Activated T-cell treated with anti-CD3 and anti-CD28 coated beads, Interleukin-2, amount 50 U/mL, for 1 hour (primary cell): ENCODE results near the gene UQCR11.

Source experiments
- DNase-seq: peaks from one replicate; pipeline ENCODE4 v3.0.0-alpha.2; 2020

The UQCR11 gene

GRCh38 chr19:1585243-1585580, 20.1 kb downstream of the UQCR11 start:
- no peak for DNase-seq

GRCh38 chr19:1584500-1585242, 20.6 kb downstream of the UQCR11 start:
- no peak for DNase-seq

- no peak for DNase-seq
These were observed 23.1 kb downstream of the UQCR11 start for GRCh38 chr19:1582201-1582600.

- DNase-seq, result no peak
These were observed 24.3 kb downstream of the UQCR11 start for GRCh38 chr19:1580957-1581356.

GRCh38 chr19:1580382-1580781, 24.9 kb downstream of the UQCR11 start:
- no peak for DNase-seq

GRCh38 chr19:1579222-1579621, 26.0 kb downstream of the UQCR11 start:
- no peak for DNase-seq

GRCh38 chr19:1577929-1578618, 27.2 kb downstream of the UQCR11 start:
- no peak for DNase-seq

- DNase-seq, result no peak
These were observed 28.0 kb downstream of the UQCR11 start for GRCh38 chr19:1577090-1577928.

- no peak for DNase-seq
These were observed 28.8 kb downstream of the UQCR11 start for GRCh38 chr19:1576242-1577089.

GRCh38 chr19:1575323-1576241, 29.7 kb downstream of the UQCR11 start:
- DNase-seq, result no peak

GRCh38 chr19:1574354-1575136, 30.7 kb downstream of the UQCR11 start:
- no peak for DNase-seq

GRCh38 chr19:1572795-1573194, 32.5 kb downstream of the UQCR11 start:
- DNase-seq, result no peak

- DNase-seq, result no peak
These were observed 33.9 kb downstream of the UQCR11 start for GRCh38 chr19:1571358-1571757.

GRCh38 chr19:1570836-1571235, 34.4 kb downstream of the UQCR11 start:
- no peak for DNase-seq

GRCh38 chr19:1569997-1570396, 35.3 kb downstream of the UQCR11 start:
- DNase-seq, result no peak

- DNase-seq, result peak; percentile 84
These were observed 36.8 kb downstream of the UQCR11 start, which contains the start of gene MEX3D for GRCh38 chr19:1568320-1569019. MEX3D (minus strand) TSS chr19:1568325; CDS start chr19:1568058, 267 bp downstream.

GRCh38 chr19:1567848-1568227, 37.4 kb downstream of the UQCR11 start:
- DNase-seq, result no peak

GRCh38 chr19:1567116-1567847, 38.0 kb downstream of the UQCR11 start:
- DNase-seq, result peak; percentile 35

GRCh38 chr19:1566392-1567115, 38.7 kb downstream of the UQCR11 start:
- DNase-seq, result no peak
